AG10803 (cell line): ENCODE data around the gene MYL12A.

ENCODE experiments used
- DNase-seq: peaks from one replicate; pipeline ENCODE4 v3.0.0; 2010; ENCODE audit warnings: low read depth
- H3K4me3 ChIP-seq: 2 replicates; pipeline ENCODE4 v1.5.1; 2011; ENCODE audit warnings: mild to moderate bottlenecking, low read length, control low read depth
- TF ChIP-seq, protein P1 (sequence below): conservative IDR thresholded peaks from 2 replicates; pipeline ENCODE4 v1.5.1; 2011; ENCODE audit warnings: mild to moderate bottlenecking, low read length, control low read depth, inconsistent platforms

Gene MYL12A

GRCh38 chr18:3225588-3225987 is 22.0 kb upstream of the MYL12A start:
- TF ChIP-seq, protein P1, sequence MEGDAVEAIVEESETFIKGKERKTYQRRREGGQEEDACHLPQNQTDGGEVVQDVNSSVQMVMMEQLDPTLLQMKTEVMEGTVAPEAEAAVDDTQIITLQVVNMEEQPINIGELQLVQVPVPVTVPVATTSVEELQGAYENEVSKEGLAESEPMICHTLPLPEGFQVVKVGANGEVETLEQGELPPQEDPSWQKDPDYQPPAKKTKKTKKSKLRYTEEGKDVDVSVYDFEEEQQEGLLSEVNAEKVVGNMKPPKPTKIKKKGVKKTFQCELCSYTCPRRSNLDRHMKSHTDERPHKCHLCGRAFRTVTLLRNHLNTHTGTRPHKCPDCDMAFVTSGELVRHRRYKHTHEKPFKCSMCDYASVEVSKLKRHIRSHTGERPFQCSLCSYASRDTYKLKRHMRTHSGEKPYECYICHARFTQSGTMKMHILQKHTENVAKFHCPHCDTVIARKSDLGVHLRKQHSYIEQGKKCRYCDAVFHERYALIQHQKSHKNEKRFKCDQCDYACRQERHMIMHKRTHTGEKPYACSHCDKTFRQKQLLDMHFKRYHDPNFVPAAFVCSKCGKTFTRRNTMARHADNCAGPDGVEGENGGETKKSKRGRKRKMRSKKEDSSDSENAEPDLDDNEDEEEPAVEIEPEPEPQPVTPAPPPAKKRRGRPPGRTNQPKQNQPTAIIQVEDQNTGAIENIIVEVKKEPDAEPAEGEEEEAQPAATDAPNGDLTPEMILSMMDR, result no peak
- no peak for DNase-seq

DNA sequence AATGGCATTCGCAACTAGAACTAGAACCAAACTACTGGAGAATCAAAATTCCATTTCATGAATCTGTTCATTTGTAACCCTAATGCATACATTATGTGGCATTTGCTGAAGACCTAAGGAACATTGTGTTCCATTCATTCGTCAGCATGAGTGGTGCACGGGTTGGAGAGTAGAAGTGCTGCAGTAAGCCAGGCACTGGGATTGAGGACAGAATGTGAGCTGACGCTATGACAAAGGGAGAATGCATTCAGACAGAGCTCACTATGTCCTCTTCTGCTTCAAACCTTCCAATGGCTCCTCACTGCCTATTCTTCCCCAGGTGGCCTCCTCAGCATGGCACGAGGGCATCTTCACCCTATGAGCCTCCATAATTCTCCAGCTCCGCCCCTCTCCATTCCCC is 21.6 kb upstream of the MYL12A start:
- H3K4me3 ChIP-seq, result no peak overlapping the region
- no peak for DNase-seq
- TF ChIP-seq, protein P1, result no peak

More at GRCh38 chr18:3225588-3225987, 22.0 kb upstream of the MYL12A start:
- H3K4me3 ChIP-seq, result no peak overlapping the region

DNA sequence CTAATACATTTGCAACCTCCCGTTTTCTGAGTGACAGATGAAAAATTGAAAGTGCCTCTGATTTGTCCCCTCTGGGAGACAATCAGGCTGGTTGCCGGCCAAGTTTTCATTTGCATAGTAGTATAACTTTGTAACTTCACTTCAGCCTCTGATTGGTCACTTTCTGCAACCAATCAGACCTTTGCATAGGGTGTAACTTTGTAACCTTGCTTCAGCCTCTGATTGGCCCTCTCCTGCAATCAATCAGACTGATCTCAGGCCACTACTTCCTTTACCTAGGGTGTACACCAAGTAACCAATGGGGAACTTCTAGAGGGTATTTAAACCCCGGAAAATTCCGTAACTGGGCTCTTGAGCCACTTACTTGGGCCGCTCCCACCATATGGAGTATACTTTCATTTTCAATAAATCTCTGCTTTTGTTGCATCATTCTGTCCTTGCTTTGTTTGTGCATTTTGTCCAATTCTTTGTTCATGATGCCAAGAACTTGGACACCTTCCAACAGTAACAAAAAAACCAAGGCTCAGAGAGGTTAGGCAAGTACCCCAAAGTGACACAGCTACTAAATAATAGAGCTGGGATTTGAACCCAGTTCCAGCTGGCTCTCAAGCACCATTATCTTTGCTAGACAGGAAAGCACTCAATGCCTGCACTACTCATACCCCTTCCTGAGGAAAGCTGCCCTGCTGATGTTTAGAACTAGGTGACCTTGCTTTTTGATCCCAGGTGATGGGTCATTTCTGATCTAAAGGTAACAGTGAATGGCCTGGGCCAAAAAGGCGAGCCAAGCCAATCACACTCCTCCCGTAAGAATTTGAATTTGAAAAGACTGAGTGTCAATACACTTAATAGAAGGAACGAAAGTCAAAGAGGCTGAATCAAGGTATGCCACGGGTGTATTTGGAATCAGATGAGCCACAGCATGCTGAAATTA is 16.9 kb upstream of the MYL12A start:
- no peak for DNase-seq
- TF ChIP-seq, protein P1, result no peak
- H3K4me3 ChIP-seq, result no peak overlapping the region

DNA sequence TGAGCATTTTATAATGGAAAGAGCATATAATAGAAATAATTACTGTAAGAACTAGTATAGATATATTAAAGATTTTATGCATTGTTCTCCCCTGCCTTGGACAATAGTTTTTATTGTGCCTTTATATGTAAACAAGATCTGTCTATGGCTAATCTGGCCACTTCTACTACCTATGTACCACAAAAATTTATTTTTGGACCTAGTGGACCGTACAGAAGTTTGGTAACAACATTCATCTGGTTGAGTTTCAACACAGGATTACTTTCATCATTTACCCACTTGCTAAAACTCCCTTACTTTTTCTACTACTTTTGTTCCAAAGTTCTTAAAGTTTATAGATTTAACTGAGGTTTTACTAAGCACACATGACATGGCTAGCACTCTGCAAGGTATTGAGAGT is 14.6 kb upstream of the MYL12A start:
- TF ChIP-seq, protein P1, result no peak
- DNase-seq, result no peak
- no peak overlapping the region for H3K4me3 ChIP-seq

- no peak for DNase-seq
- TF ChIP-seq, protein P1, result no peak
- H3K4me3 ChIP-seq, result no peak overlapping the region
Observed at GRCh38 chr18:3233433-3234168, 14.0 kb upstream of the MYL12A start.

DNA sequence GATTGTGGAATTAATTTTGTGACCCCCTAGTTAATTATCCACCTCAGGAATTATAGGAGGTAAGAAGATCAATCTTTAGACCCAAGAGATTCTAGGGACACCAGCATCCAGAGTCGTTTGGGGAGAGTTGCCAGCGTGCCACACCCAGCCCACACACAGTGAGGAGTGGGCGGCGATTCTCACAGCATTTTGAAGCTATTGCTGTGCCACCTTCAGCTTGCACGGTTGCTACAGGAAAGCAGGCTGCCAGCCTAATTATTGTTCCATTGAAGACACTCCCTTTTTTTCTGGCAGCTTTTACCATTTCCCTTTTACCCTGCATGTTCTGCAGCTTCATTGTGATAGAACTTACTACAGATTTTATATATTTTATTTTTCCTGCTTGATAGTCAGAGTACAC is 13.1 kb upstream of the MYL12A start:
- DNase-seq, result no peak

More for the DNA sequence above, 13.1 kb upstream of the MYL12A start:
- TF ChIP-seq, protein P1, result no peak
- H3K4me3 ChIP-seq, result no peak overlapping the region
